HG03565 (cell line): ENCODE results near the gene RAD51D.
"Not testable (repeated sequence)": the region's sequence is repeated elsewhere in the genome, so short reads cannot be mapped to it uniquely, and the experiment has no call there.

Experiments used
- ATAC-seq: cut with Tn5 transposase; IDR thresholded peaks from one replicate; pipeline ENCODE4 v1.9.1; 2021; ENCODE audit warnings: mild to moderate bottlenecking, moderate library complexity; ENCODE audit not compliant: unreplicated experiment

Gene RAD51D

DNA sequence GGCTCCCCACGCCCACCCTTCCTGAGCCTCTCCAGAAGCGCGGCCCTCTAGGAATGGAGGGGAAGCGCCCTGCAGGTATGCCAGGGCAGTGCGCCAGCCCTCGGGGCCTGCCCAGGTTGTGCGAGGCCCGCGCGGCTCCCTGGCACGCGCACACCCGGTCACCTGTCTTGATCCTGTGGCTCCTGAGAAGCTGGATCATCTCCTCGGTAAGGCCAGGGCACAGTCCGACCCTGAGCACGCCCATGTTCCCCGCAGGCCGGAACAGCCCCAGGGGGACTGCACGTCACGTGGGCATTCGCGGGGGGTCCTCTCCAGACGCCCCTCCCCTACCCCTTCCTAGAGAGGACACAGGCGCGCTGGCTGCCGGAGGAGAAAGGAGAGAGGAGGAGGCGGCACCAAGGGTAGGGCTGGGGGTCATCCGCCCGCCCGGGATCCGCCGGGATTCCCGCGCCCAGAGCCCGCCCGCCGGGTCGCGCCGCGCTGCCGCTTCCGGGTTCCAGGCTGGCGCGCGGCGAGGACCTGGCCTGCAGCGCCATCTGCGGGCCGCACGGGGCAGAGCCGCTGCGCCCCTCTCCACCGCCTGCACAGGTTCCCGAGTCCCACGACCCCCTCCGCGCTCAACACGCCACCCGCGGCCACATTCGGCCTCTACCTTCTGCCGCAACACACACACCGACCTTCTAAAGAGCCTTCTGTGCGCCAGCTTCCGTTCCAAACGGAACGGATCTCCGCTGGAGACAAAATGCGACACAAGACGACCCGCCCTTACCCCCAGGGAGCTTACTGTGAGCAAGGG lies at the start of gene RAD51D:
TSS of gene RAD51D (minus strand) at position 491 of the 796 bp plus-strand sequence. CDS start at position 244, 247 bp downstream.
- peak; percentile 80 for ATAC-seq

DNA sequence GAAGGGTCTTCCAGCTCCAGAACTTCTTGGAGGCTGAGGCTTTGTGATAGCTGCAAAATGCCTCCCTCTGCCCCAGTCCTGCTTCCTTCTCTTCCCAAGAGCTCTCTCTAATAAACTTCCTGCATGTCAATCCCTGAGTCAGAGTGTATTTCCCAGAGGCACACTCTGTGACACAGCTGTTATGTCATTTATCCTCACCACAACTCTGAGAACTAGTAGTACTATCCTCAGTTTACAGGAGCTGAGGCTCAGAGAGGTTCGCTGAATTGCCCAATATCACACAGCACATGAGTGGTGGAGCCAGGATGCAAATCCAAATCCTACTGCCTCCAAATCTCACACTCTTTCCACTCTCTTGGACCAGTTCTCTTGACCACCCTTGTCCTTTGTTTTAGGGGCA lies 48.0 kb upstream of the RAD51D start:
- no peak for ATAC-seq

DNA sequence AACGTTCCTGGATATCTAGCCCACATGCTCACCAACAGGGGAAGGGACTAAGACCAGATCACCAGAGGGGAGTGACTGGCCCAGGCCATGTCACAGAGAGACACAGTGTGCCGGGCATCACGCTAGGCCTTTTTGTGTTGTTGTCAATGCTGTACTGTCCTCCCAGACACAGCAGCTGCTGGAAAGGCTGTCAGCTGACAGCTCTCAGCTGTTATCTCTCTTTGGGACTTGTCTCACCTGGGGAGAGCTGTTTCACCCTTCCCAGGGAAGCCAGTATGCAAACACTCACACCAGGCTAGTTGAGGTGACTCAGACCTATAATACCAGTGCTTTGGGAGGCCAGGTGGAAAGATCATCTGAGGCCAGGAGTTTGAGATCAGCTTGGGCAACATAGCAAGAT lies 47.4 kb upstream of the RAD51D start:
- ATAC-seq = no peak

DNA sequence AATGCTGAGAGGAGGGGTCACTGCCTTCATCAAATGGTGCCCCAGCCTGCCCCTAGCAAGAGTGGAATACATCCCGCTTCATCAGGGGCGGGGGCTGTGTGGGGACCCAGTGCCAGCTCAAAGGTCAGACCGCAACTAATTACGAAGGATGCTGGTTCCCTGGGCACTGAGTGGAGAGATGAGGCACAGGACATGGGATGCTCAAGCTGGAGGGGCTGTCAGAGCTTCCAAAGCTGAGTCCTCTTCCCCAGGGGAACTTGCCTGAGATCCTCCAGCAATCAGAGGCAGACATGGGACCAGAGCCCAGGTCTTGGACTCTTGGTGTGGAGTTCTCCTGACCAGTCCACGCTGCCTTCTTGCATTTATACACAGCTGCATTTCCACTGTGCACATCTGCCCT lies 46.9 kb upstream of the RAD51D start:
- ATAC-seq = no peak

DNA sequence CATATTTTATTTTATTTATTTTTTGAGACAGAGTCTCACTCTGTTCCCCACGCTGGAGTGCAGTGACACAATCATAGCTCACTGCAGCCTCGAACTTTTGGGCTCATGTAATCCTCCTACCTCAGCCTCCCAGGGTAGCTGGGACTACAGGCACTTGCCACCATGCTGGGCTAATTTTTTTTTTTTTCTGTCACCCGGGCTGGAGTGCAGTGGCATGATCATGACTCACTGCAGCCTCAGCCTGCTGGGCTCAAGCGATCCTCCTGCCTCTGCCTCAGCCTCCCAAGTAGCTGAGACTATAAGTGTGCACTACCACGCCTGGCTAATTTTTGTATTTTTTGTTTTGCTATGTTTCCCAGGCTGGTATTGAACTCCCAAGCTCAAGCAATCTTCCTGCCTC lies 45.1 kb upstream of the RAD51D start:
- no peak for ATAC-seq

DNA sequence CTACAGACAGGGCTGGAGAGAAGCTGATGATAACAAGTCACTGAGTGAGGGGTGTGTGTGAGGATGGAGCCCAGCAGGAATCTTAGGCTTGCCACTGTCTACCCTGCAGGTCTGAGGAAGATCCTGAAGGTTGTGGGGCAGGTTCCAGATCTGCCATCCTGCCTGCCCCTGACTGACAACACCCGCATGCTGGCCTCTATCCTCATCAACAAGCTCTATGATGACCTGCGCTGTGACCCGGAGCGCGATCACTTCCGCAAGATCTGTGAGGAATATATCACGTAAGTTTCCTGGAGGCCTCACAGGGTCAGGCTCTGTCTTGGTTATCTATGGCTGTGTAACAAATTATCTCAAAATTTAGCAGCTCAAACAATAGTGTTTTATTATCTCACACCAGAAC lies 44.2 kb upstream of the RAD51D start:
- no peak for ATAC-seq

DNA sequence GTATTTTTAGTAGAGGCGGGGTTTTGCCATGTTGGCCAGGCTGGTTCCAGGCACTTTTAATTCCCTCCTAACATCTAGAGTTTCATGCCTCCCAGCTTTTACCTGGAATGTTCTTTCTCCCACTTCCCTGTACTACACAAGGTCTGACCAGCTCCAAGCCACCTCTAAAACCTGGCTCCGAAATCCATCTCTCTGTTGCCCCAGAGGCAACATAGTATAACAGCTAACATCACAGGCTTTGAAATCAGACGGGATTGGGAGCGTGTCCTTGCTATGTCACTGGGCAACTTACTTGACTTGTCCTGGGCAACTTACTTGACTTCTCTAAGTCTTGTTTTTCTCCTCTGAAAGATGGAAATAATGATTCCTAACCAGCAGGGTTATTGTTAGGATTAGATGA lies 43.1 kb upstream of the RAD51D start:
- no peak for ATAC-seq

DNA sequence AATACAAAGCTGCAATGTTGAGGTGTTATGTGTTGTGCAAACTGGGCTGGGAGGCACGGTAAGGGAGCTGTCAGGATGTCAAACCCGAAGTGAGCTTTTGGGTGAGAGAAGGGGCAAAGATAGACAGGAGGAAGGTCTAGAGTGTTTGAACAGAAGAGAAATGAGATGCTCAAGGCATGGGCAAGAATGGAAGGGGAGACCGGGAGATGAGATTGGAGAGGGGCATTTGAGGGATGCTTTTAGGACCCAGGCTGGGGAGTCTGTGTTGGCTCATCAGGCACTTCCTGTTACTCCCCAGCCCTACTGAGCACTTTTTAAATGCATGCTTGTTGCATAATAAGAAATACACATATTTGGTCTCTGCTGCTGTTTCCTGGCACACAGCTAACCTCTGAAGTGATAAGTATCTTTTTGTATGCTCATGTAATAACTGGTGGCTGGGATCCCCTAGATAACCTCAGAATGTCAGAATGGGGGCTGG lies 41.7 kb upstream of the RAD51D start:
- no peak for ATAC-seq

DNA sequence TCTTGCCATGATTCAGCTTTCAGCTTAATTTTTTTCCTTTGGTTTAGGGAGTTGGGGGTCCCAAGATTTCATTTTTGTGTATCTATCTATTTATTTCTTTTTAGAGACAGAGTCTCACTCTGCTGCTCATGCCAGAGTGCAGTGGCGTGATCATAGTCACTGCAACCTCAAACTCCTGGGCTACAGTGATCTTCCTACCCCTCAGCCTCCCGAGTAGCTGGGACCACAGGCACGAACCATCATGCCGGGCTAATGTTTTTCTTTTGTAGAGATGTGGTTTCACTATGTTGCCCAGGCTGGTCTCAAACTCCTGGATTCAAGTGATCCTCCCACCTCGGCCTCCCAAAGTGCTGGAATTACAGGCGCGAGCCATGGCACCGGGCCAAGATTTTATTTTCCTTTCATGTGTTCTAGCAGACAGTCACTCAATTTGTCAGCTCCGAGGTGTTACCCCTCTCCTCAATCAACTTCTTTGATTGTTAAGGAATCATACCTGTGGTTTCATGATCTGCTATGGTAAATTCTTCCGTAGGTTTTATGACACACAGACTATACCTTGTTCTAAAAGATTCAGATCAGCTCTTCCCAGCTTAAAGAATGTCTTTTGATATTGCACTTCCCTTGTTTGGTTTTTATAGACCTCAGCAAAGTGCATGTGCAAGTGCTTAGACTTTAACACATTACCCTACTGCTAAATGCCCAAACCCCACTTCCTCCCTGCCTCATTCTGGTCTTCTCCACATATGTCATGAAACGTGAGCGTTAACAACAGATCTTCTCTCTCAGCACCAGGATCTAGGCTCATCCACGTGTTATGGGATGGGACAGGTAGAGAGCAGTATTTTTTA lies 40.9 kb upstream of the RAD51D start:
- no peak for ATAC-seq

DNA sequence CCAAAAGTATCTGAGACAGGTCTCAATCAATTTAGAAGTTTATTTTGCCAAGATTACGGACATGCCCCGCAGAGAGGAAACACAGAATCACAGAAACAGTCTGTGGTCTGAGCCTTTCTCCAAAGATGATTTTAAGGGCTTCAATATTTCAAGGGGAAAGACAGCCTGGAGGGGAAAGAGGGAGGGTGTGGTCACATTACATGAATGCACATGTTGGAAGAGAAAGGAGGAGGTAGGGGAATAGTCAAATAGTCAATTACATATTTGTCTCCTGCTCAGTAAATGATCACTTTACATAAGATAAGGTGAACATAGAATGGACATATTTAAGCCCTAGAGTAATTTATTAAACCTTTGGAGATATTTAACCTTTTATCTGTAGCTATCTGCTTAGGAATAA lies 40.3 kb upstream of the RAD51D start:
- ATAC-seq = no peak

DNA sequence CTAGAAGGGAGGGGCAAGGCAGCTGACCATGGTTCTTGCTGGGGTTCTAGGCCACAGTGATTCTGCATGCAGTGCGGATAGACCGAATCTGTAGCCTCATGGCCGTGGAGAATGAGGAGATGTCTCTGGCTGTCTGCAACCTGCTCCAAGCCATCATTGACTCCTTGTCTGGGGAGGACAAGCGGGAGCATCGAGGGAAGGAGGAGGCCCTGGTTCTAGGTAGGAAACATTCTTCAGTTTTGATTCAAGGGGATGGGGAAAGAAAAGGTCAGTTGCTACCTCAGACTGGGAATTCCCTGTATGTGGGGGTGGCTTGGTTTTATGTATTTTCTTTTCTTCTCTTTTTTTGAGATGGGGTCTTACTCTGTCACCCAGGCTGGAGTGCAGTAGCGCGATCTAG lies 35.6 kb upstream of the RAD51D start:
- no peak for ATAC-seq

DNA sequence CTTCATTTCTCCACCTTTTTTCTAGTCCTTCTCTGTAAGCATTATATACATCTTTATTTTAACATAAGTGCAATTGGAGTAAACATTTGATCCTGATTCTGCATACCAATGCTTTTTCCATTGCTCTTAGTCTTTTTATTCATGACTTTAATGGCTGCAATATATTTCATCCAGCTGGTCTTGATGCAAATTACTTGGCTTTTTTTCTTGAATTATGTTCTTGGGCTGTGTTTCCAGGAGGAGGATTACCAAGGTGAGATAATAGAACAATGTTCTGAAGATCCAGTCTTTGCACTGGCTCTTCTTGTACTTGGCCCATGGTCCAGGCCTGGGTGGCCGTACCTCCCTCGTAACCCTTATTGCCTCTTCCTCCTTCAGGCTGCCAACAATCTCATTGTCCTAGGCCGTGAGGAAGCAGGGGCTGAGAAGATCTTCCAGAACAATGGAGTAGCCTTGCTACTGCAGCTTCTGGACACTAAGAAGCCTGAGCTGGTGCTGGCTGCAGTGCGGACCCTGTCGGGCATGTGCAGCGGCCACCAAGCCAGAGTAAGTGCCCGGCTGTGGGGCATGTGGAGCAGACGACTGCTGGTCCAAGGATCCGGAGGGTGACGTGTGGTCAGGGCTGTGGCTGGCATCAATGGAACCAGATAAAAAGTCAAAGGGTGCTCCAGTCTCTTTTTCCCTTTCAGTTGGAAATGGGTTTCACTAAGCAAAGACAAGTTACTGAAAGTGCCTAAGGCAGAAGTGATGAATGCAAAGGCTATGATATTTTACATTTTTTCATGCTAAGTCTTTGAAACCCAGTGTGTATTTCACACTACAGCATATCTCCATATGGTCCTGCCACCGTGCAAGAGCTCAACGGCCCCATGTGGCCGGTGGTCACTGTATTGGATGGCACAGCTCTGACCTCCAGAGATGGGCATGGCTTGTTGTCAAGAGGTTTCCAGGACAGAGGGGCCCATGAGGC lies 34.8 kb upstream of the RAD51D start:
- no peak for ATAC-seq

DNA sequence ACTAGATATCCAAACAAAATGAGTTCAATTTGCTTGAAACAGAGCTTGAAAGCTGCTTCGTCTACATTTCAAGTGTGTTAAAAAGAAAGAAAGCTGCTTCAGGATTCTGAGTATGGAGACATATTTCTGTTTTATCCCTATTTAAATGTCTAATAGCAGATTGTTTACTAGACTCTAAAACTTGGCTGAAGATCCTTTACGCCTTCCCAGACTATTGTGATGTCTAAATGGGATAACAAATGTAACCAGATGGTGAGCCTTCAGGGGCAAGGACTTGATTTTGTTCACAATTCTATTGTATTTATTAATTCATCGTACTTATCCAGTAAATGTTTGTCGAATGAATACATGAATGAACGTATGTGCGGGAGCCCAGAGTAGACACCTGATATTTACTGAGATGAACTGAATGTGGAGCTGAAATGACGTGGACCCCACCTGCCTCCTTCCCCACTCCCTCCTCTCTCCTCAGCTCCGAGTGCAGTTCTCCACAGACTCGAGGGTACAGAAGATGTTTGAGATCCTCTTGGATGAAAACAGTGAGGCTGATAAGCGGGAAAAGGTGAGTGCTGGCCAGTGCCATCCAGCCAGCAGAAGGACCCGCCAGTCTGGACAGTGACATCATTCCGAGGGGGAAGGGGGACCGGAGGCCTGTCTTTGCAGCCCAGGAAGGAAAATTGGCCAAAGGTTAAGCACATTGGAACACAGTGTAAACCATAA lies 32.9 kb upstream of the RAD51D start:
- no peak for ATAC-seq

DNA sequence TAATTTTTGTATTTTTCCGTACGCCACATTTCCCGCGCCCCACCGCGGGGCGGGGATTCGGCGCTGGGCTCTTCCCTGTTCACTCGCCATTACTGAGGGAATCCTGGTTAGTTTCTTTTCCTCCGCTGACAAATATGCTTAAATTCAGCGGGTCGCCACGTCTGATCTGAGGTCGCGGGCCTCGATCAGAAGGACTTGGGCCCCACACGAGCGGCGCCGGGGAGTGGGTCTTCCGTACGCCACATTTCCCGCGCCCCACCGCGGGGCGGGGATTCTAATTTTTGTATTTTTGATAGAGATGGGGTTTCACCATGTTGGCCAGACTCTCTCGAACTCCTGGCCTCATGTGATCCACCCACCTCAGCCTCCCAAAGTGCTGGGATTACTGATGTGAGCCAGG lies 31.4 kb upstream of the RAD51D start:
- ATAC-seq = not testable (repeated sequence)

DNA sequence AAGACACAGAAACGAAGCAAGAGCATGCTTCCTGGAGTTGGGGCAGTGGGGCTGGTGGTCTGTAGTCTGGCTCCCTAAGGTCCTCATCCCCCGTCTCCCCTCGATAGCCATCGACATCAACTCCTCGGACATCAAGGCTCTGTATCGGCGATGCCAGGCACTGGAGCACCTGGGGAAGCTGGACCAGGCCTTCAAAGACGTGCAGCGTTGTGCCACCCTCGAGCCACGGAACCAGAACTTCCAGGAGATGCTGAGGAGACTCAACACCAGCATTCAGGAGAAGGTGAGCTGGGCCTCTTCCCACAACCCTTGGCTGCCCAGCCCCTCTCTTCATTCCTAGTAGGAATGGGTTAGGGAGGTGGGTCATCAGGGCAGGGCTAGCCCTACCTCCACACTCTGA lies 30.3 kb upstream of the RAD51D start:
- ATAC-seq = no peak

DNA sequence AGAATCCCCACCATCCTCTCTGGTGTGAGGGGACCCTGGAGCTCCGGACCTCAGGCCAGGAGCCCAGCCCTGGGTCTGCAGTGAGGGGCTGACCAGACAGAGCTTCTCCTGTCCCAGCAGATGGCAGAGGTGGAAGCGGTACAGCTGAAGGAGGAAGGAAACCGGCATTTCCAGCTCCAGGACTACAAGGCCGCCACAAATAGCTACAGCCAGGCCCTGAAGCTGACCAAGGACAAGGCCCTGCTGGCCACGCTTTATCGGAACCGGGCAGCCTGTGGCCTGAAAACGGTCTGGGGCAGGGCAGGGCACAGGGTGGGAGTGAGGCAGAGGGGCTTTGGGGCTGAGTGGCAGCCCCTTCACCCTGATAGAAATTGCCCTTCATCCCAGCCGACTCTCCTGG lies 28.5 kb upstream of the RAD51D start:
- ATAC-seq = no peak

DNA sequence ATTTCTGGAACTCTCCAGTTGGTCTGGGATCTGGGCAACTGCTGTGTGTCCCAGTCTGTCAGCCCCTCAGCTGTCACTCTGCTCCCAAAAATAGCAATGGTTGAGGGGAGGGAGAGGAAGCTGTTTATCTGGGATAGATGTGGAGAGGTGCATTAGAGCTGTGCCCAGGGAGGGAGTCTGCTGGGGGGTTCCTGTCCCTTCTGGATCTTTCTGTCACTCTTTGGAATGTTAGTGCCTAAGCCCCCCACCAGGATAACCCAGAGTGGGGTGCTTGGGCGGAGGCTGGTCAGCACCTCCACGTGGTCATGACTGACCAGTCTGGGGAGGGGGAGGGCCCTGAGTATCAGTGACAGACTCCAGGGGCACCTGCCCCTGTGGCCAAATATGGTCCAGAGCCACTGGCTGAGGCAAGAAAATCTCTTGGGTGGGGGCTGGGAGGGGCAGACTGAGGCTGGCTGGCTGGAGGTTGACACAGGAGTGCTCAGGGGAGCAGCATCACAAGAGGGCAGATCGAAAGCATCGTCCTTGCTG lies 27.8 kb upstream of the RAD51D start, which contains the start of gene UNC45B:
TSS of gene UNC45B (plus strand) at position 443 of the 531 bp plus-strand sequence. CDS start 447 bp downstream, outside the sequence.
- ATAC-seq = no peak

DNA sequence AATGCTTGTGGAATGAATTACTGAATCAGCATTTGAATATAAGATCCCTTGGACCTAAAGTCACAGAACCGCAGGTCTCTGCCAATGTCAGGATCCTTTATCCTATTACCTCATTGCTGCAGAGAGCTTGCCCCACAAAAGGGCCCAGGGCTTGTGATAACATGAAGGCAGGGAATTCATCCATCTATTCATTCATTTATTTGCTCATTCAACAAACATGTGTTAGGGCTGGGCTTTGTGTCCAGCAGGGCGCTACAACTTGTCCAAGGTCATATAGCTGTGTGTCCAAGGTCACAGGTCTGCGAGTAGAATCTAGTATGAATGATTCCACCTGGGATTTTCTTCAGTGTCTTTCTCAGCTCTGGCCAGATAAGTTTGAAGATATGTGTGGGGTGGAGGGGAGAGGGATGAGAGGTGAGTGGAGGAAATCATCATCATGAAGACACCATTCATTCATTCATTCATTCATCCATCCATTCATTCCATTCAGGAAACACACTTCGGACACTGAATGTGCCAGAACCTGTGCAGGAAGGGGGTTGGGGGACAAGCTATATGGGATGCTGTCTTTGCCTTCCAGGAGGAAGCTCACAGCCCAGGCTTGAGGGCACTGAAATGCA lies 26.7 kb upstream of the RAD51D start:
- ATAC-seq = no peak

DNA sequence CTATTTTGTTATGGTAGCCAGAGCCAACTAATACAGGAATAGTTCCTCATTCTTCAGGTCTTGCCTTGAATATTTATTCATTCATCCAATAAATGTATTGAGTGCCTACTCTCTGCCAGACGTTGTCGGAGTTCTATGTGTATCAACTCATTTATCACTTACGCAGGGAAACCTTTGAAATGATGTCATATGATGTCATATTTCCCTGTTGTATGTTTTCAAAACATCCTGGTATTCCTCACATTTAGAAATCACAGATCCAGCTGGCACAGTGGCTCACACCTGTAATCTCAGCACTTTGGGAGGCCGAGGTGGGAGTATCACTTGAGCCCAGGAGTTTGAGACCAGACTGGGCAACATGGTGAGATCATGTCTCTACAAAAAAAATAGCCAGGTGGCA lies 25.2 kb upstream of the RAD51D start:
- no peak for ATAC-seq

DNA sequence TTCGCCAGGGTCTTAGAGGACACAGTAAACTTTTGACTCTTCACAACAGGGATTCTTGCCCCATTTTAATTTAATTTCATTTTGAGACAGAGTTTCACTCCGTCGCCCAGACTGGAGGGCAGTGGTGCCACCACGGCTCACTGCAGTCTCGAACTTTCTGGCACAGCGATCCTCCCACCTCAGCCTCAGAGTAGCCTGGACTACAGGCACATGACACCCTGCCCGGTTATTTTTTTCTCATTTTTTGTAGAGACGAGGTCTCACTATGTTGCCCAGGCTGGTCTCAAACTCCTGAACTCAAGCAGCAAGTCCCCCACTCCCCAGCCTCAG lies 22.8 kb upstream of the RAD51D start:
- no peak for ATAC-seq
